HCT116 (cell line): Measurements from ENCODE around the gene EPHA4. TPM values are rescaled to one million over a fixed set of nuclear protein-coding genes. Genes with fewer than 3 reads are reported as not detected.

Experiments used
- ATAC-seq: fragments of 200-7000 bp; cut with Tn5 transposase; 2 replicates; pipeline ENCODE4 v1.9.1; 2020; ENCODE audit warnings: mild to moderate bottlenecking, moderate library complexity
- BruUV-seq: library from RNA; stranded (reverse); fragments of 400-500 nt; replicated peaks from 2 replicates; lab custom pipeline; 2021; lab: Mats Ljungman, UMichigan
- CTCF ChIA-PET: fragments of 300-600 bp; sonication (Branson Sonifier 250); formaldehyde crosslinking; loops from one replicate; lab custom pipeline; 2021; ENCODE audit warnings: antibody characterized with exemption; lab: Charles Lee
- POLR2A ChIA-PET: fragments of 300-600, 350-600 bp; sonication (Branson Sonifier 250); formaldehyde crosslinking; loops from one replicate; lab custom pipeline; 2021; ENCODE audit warnings: antibody characterized with exemption; lab: Charles Lee
- RAD21 ChIA-PET, 2 experiments: fragments of 300-600 bp; sonication (Branson Sonifier 250); formaldehyde crosslinking; loops; one replicate each; lab custom pipeline; 2023; ENCODE audit warnings: low total read pairs in 2 of 2; ENCODE audit not compliant: uncharacterized antibody in 2 of 2, unreplicated experiment in 2 of 2, low non-redundant PET in 1 of 2; lab: Charles Lee
- DNase-seq: peaks from one replicate; pipeline ENCODE4 v3.0.0-alpha.2; 2010; ENCODE audit warnings: low read depth, low spot score
- H2AFZ ChIP-seq: fragments of 200-600 bp; shearing (Covaris generic), sonication (generic); 2 replicates; pipeline ENCODE4 v1.6.1; 2017; ENCODE audit warnings: low read depth, mixed run types, mixed read lengths, antibody characterized with exemption, low read length; ENCODE audit not compliant: poor library complexity, severe bottlenecking
- H3K27ac ChIP-seq: 2 replicates; pipeline ENCODE4 v1.5.1; 2012; ENCODE audit warnings: low read depth, low read length
- H3K27me3 ChIP-seq: fragments of 200-600 bp; sonication (generic); 2 replicates; pipeline ENCODE4 v1.6.1; 2016; ENCODE audit warnings: mixed run types, low read length, mixed read lengths; ENCODE audit not compliant: insufficient read depth
- H3K36me3 ChIP-seq, 2 experiments: fragments of 200-500 bp in 1 of 2; fragments of 200-600 bp in 1 of 2; sonication (Bioruptor generic) in 1 of 2; sonication (generic) in 1 of 2; 2 replicates each; pipeline versions ENCODE4 v1.5.1 to v1.6.1; 2014 to 2016; ENCODE audit warnings: low read length in 2 of 2, inconsistent platforms in 1 of 2, mixed read lengths in 1 of 2, mixed run types in 1 of 2; ENCODE audit not compliant: insufficient read depth in 2 of 2, control insufficient read depth in 1 of 2
- H3K4me1 ChIP-seq, 2 experiments: fragments of 200-600 bp in 1 of 2; sonication (generic) in 1 of 2; 2 replicates each; pipeline versions ENCODE4 v1.5.1 to v1.6.1; 2012 to 2017; ENCODE audit warnings: low read length in 2 of 2, inconsistent platforms in 1 of 2, mild to moderate bottlenecking in 1 of 2, mixed read lengths in 1 of 2, mixed run types in 1 of 2, moderate library complexity in 1 of 2; ENCODE audit not compliant: insufficient read depth in 2 of 2, control insufficient read depth in 1 of 2
- H3K4me2 ChIP-seq: fragments of 200-600 bp; sonication (generic); 2 replicates; pipeline ENCODE4 v1.6.1; 2017; ENCODE audit warnings: mixed run types, low read length, mixed read lengths
- H3K4me3 ChIP-seq, 2 experiments: fragments of 200-600 bp in 1 of 2; sonication (generic) in 1 of 2; replicated peaks in 1 of 2; 2 replicates each; pipeline ENCODE4 v1.5.1; 2011 to 2016; ENCODE audit warnings: low read length in 2 of 2, control low read depth in 1 of 2, low read depth in 1 of 2, mild to moderate bottlenecking in 1 of 2, mixed read lengths in 1 of 2, mixed run types in 1 of 2
- H3K79me2 ChIP-seq: fragments of 200-600 bp; sonication (generic); 2 replicates; pipeline ENCODE4 v1.6.1; 2017; ENCODE audit warnings: mild to moderate bottlenecking, mixed run types, low read length, moderate library complexity, mixed read lengths; ENCODE audit not compliant: insufficient read depth
- H3K9ac ChIP-seq: fragments of 200-600 bp; sonication (generic); 2 replicates; pipeline ENCODE4 v1.6.1; 2016; ENCODE audit warnings: low read length, mixed read lengths
- H3K9me2 ChIP-seq: fragments of 200-600 bp; sonication (generic), shearing (Covaris generic); 2 replicates; pipeline ENCODE4 v1.6.1; 2017; ENCODE audit warnings: mixed run types, mild to moderate bottlenecking, moderate library complexity; ENCODE audit not compliant: insufficient read depth
- H3K9me3 ChIP-seq, 2 experiments: fragments of 200-500 bp in 1 of 2; fragments of 200-600 bp in 1 of 2; sonication (Bioruptor generic) in 1 of 2; sonication (generic) in 1 of 2; 2 replicates each; pipeline ENCODE4 v1.6.1; 2014 to 2017; ENCODE audit warnings: low read length in 2 of 2, mixed read lengths in 2 of 2, inconsistent platforms in 1 of 2, low read depth in 1 of 2, mild to moderate bottlenecking in 1 of 2, mixed run types in 1 of 2, moderate library complexity in 1 of 2; ENCODE audit not compliant: control insufficient read depth in 1 of 2, insufficient read depth in 1 of 2
- H4K20me1 ChIP-seq: fragments of 200-600 bp; sonication (generic), shearing (Covaris generic); 2 replicates; pipeline ENCODE4 v1.6.1; 2017; ENCODE audit warnings: mixed run types, mild to moderate bottlenecking, moderate library complexity; ENCODE audit not compliant: insufficient read depth
- CBX3 ChIP-seq: IDR thresholded peaks from 2 replicates; pipeline ENCODE4 v1.6.1; 2012; ENCODE audit warnings: low read depth
- CEBPB ChIP-seq: IDR thresholded peaks from 2 replicates; pipeline ENCODE4 v1.6.1; 2012; ENCODE audit warnings: low read depth
- EZH2 ChIP-seq: fragments of 200-600 bp; sonication (generic); IDR thresholded peaks from 2 replicates; pipeline ENCODE4 v1.6.1; 2017; ENCODE audit warnings: antibody characterized with exemption, mixed run types
- MAX ChIP-seq: IDR thresholded peaks from 2 replicates; pipeline ENCODE4 v1.6.1; 2012
- POLR2A ChIP-seq: IDR thresholded peaks from 2 replicates; pipeline ENCODE4 v1.7.0; 2011; ENCODE audit warnings: borderline replicate concordance; ENCODE audit not compliant: insufficient read depth, insufficient read length; ENCODE audit errors: extremely low read depth
- POLR2AphosphoS5 ChIP-seq: IDR thresholded peaks from 2 replicates; pipeline ENCODE4 v1.6.1; 2011; ENCODE audit warnings: mild to moderate bottlenecking, low read depth, low read length, moderate library complexity
- RAD21 ChIP-seq: IDR thresholded peaks from 2 replicates; pipeline ENCODE4 v1.6.1; 2012; ENCODE audit warnings: low read depth, mild to moderate bottlenecking
- REST ChIP-seq: IDR thresholded peaks from 2 replicates; pipeline ENCODE4 v1.6.1; 2012; ENCODE audit warnings: low read depth
- SP1 ChIP-seq: IDR thresholded peaks from 2 replicates; pipeline ENCODE4 v1.6.1; 2012; ENCODE audit warnings: low read depth
- SRF ChIP-seq: IDR thresholded peaks from 2 replicates; pipeline ENCODE4 v1.6.1; 2012; ENCODE audit warnings: low read depth
- TCF7L2 ChIP-seq: IDR thresholded peaks from 2 replicates; pipeline ENCODE4 v1.7.0; 2011; ENCODE audit warnings: borderline replicate concordance, inconsistent platforms; ENCODE audit not compliant: insufficient read depth, insufficient read length; ENCODE audit errors: extremely low read depth
- ZBTB33 ChIP-seq: IDR thresholded peaks from 2 replicates; pipeline ENCODE4 v1.6.1; 2011; ENCODE audit warnings: mild to moderate bottlenecking, low read length, moderate library complexity; ENCODE audit not compliant: insufficient replicate concordance; ENCODE audit errors: extremely low read depth
- ZFX ChIP-seq: fragments of 450-650 bp; IDR thresholded peaks from 2 replicates; pipeline ENCODE4 v1.6.1; 2017
- intact Hi-C: fragments of 100-400 bp; cut with micrococcal nuclease; formaldehyde crosslinking; loops from 2 replicates; pipeline ENCODE4 v1.10.0; 2022
- total RNA-seq: library from RNA; stranded (reverse); gene quantifications from one replicate; pipeline ENCODE4 v1.2.1, GENCODE V29; 2021; ENCODE audit not compliant: unreplicated experiment

EPHA4 gene
- total RNA-seq, 1 experiment from 2014 or later = 3.5 TPM

- Histone ChIP-seq H2AFZ (no peak overlapping the region), H3K36me3 (no peaks in the 10 kb centered on the region), H3K9me3 (no peaks in the 10 kb centered on the region), H4K20me1 (no peaks in the 10 kb centered on the region), H3K4me2 (no peak overlapping the region), H3K9me2 (no peaks in the 10 kb centered on the region), H3K4me1 (no peaks in the 10 kb centered on the region), H3K4me3 (no peak overlapping the region), H3K9ac (no peak overlapping the region), H3K27ac (no peak overlapping the region), H3K27me3 (peaks cover 7% of the 10 kb centered on the region; the same call in 1 of the 2 replicates), H3K79me2 (no peaks in the 10 kb centered on the region)
- no peak for DNase-seq
- no TSS peak for BruUV-seq
- intact Hi-C loops = no loop called here
- RAD21 ChIA-PET = no interaction called here
- TF ChIP-seq MAX (no peak), CBX3 (no peak), SRF (no peak), ZBTB33 (no peak), TCF7L2 (no peak), EZH2 (no peak), SP1 (no peak), REST (no peak), RAD21 (no peak), POLR2A (no peak), CEBPB (no peak), ZFX (no peak), POLR2AphosphoS5 (no peak)
- POLR2A ChIA-PET = no interaction called here
- no peak for ATAC-seq
- CTCF ChIA-PET = no interaction called here
These were observed 166.6 kb downstream of the EPHA4 start for GRCh38 chr2:221405521-221405920.
